Suprapubic skin (tissue), 4 donors: ENCODE results near the gene TLE6. TPM values are rescaled to one million over a fixed set of nuclear protein-coding genes. Genes with fewer than 3 reads are reported as not detected.
"Not testable (repeated sequence)": the region's sequence is repeated elsewhere in the genome, so short reads cannot be mapped to it uniquely, and the experiment has no call there.

Experiments
- DNase-seq, 2 donors: peaks; one replicate each; pipeline ENCODE4 v3.0.0-alpha.2; 2019; ENCODE audit warnings: low spot score in 2 of 2
- H3K27ac ChIP-seq: fragments of 200-600 bp; sonication (generic); one replicate; pipeline ENCODE4 v1.5.1; 2019
- H3K27me3 ChIP-seq: fragments of 200-600 bp; sonication (generic); one replicate; pipeline ENCODE4 v1.5.1; 2019
- H3K36me3 ChIP-seq: fragments of 200-600 bp; sonication (generic); one replicate; pipeline ENCODE4 v1.5.1; 2019
- H3K4me1 ChIP-seq: fragments of 200-600 bp; sonication (generic); one replicate; pipeline ENCODE4 v1.5.1; 2019
- H3K4me3 ChIP-seq: fragments of 200-600 bp; sonication (generic); one replicate; pipeline ENCODE4 v1.5.1; 2019; ENCODE audit warnings: mild to moderate bottlenecking
- H3K9me3 ChIP-seq: fragments of 200-600 bp; sonication (generic); one replicate; pipeline ENCODE4 v1.5.1; 2019
- EP300 ChIP-seq: sonication (generic); formaldehyde crosslinking; IDR thresholded peaks from one replicate; pipeline ENCODE4 v1.6.1; 2017; ENCODE audit warnings: antibody characterized with exemption
- POLR2A ChIP-seq, 2 donors: fragments of 450-650 bp; IDR thresholded peaks; one replicate each; pipeline ENCODE4 v1.6.1; 2017; ENCODE audit warnings: antibody characterized with exemption in 2 of 2, mild to moderate bottlenecking in 2 of 2, moderate library complexity in 2 of 2
- POLR2AphosphoS5 ChIP-seq, 3 donors: sonication (generic); formaldehyde crosslinking; IDR thresholded peaks; one replicate each; pipeline ENCODE4 v1.6.1; 2017; ENCODE audit warnings: antibody characterized with exemption in 3 of 3
- WGBS: methylation state at CpG from one replicate; pipeline ENCODE4 v1.1.5; 2018; 5-methylcytosine and 5-hydroxymethylcytosine counted together
- total RNA-seq, 4 donors: library from RNA; depleted of rRNA; stranded (reverse); fragments of >200 nt; gene quantifications; one replicate each; pipeline ENCODE4 v1.1.0, GENCODE V29; 2016
- TF ChIP-seq, protein P1 (sequence below), 2 donors: fragments of 200-600 bp in 1 of 2; fragments of 450-650 bp in 1 of 2; sonication (generic) in 1 of 2; IDR thresholded peaks; one replicate each; pipeline ENCODE4 v1.5.1; 2016 to 2019; ENCODE audit warnings: antibody characterized with exemption in 2 of 2, mild to moderate bottlenecking in 1 of 2, moderate library complexity in 1 of 2

The TLE6 gene
- total RNA-seq, 4 donors from 2014 or later = 0.23 to 1.4 (median 1.3) TPM; not detected in 1

DNA sequence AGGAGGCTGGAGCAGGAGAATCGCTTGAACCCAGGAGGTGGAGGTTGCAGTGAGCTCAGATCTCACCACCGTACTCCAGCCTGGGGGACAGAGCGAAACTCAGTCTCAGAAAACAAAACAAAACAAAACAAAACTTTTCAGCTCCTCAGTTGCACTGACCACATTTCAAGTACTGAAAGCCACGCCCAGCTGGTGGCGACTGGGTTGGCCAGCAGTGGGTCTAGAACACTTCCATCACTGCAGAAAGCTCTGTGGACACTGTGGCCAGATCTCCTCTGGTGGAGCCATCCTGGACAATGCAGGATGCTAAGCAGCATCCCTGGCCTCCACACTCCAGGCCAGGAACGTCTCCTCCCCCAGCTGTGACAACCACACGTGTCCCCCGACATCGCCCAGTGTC lies 30.6 kb downstream of the TLE6 start:
- peaks cover 52% of the 10 kb centered on the region for H3K36me3 ChIP-seq
- no peaks in the 10 kb centered on the region for H3K27me3 ChIP-seq
- H3K4me1 ChIP-seq = no peaks in the 10 kb centered on the region

DNA sequence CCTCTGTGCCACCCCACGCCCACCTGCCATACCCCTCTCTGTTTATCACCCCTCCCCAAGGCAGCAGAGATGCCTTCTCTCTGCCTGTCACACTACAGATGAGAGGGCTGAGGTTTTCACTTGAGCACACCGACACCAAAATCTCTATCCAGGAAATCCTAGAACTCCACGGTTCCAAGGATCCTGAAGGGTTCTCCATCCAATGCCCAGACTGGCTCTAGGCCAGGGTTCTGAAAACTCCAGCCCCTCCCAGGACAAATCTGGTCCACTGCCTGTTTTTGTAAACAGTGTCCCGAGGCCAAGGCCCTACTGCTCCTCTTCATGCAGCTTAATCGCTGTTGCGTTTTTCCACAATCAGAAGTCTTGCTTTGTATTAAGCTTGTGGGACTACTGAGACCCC lies 31.6 kb downstream of the TLE6 start:
- WGBS = 92% methylated on average over 6 of the region's 6 CpGs
- H3K9me3 ChIP-seq = no peaks in the 10 kb centered on the region
- H3K27ac ChIP-seq = no peak overlapping the region
- no peaks in the 10 kb centered on the region for H3K27me3 ChIP-seq
- no peak overlapping the region for H3K4me3 ChIP-seq
- TF ChIP-seq EP300 (no peak), POLR2AphosphoS5 (IDR thresholded peaks at IDR 0.05) (no peak), POLR2A (IDR thresholded peaks at IDR 0.05) (no peak)
- TF ChIP-seq, protein P1, sequence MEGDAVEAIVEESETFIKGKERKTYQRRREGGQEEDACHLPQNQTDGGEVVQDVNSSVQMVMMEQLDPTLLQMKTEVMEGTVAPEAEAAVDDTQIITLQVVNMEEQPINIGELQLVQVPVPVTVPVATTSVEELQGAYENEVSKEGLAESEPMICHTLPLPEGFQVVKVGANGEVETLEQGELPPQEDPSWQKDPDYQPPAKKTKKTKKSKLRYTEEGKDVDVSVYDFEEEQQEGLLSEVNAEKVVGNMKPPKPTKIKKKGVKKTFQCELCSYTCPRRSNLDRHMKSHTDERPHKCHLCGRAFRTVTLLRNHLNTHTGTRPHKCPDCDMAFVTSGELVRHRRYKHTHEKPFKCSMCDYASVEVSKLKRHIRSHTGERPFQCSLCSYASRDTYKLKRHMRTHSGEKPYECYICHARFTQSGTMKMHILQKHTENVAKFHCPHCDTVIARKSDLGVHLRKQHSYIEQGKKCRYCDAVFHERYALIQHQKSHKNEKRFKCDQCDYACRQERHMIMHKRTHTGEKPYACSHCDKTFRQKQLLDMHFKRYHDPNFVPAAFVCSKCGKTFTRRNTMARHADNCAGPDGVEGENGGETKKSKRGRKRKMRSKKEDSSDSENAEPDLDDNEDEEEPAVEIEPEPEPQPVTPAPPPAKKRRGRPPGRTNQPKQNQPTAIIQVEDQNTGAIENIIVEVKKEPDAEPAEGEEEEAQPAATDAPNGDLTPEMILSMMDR (IDR thresholded peaks at IDR 0.05) = no peak
- H3K36me3 ChIP-seq = peaks cover 60% of the 10 kb centered on the region
- no peak for DNase-seq
- H3K4me1 ChIP-seq = no peaks in the 10 kb centered on the region

More for the DNA sequence above, 30.6 kb downstream of the TLE6 start:
- Histone ChIP-seq H3K27ac (no peak overlapping the region), H3K4me3 (no peak overlapping the region), H3K9me3 (no peaks in the 10 kb centered on the region)
- WGBS = 93% methylated on average over 9 of the region's 9 CpGs
- TF ChIP-seq POLR2A (IDR thresholded peaks at IDR 0.05) = no peak
- no peak for TF ChIP-seq POLR2AphosphoS5 (IDR thresholded peaks at IDR 0.05)
- TF ChIP-seq, protein P1 (IDR thresholded peaks at IDR 0.05) = no peak
- no peak for TF ChIP-seq EP300
- no peak for DNase-seq

DNA sequence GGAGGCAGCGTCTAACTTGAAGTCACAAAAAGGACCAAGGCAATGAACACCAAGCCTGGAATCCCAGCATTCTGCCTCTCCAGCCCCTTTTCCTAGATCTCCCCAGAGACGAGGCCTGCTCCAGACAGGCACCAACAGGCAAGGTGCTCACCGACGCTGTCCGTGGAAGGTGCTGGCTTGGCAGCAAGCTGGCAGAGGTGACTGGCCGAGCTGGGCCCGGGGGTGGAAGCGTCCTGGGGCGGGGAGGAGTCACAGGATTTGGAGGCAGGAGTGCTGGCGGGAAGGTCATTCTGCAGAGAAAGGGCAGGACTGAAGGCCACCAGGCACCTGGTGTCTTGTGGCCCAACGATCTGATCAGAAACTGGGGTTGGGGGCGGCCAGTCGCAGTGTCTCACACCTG lies 33.5 kb downstream of the TLE6 start:
- Histone ChIP-seq H3K27me3 (no peaks in the 10 kb centered on the region), H3K9me3 (no peaks in the 10 kb centered on the region), H3K36me3 (peaks cover 53% of the 10 kb centered on the region), H3K4me3 (no peak overlapping the region), H3K4me1 (no peaks in the 10 kb centered on the region), H3K27ac (no peak overlapping the region)
- 92% methylated on average over 13 of the region's 13 CpGs for WGBS
- TF ChIP-seq, protein P1 (IDR thresholded peaks at IDR 0.05) = no peak
- TF ChIP-seq POLR2AphosphoS5 (IDR thresholded peaks at IDR 0.05) (no peak), POLR2A (IDR thresholded peaks at IDR 0.05) (no peak), EP300 (no peak)
- no peak for DNase-seq

DNA sequence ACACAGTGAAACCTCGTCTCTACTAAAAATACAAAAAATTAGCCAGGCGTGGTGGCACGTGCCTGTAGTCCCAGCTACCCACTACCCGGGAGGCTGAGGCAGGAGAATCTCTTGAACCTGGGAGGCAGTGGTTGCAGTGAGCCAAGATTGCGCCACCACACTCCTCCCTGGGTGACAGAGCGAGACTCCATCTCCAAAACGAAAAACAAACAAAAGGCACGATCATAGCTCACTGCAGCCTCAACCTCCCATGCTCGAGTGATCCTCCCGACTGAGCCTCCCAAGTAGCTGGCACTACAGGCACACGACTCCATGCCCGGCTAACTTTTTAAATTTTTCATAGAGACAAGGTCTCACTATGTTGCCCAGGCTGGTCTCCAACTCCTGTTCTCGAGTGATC lies 34.7 kb downstream of the TLE6 start:
- H3K36me3 ChIP-seq = peaks cover 44% of the 10 kb centered on the region
- not testable (repeated sequence) for H3K27me3 ChIP-seq, H3K4me1 ChIP-seq, H3K4me3 ChIP-seq, H3K9me3 ChIP-seq, H3K27ac ChIP-seq, DNase-seq
- WGBS = 80% methylated on average over 13 of the region's 13 CpGs

DNA sequence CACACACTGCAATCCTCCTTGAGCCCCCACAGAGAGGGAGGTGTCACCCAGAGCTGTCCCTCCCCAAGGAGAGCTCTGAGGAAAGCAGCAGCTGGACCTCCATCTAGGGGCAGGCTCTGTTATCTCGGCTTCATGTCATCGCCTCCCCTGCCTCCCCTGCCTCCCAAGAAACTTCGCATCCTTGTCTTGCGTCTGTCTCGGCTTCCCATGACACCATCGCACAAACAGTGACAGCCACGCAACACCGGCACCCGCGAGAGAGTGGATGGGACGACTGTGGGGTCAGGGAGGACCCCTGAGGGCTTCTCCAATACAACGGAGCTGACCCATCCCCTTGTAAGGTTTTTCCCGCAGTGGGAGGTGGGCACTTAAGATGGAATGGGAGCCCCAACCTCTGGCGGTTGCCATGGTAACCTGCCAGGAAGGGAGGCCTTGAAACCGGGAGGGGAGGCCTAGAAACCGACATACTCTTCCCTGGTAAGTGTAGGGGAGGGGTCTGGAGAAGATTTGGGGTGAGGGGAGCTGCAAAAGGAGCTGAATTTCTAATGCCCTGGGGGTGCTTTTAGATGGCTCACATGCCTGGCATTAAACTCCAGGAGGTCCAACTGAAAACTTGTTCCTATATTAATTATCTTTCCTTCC lies 35.4 kb downstream of the TLE6 start:
- WGBS = 85% methylated on average over 14 of the region's 16 CpGs
- Histone ChIP-seq H3K27me3 (no peaks in the 10 kb centered on the region), H3K4me1 (no peaks in the 10 kb centered on the region), H3K36me3 (peaks cover 39% of the 10 kb centered on the region), H3K4me3 (no peak overlapping the region), H3K9me3 (no peaks in the 10 kb centered on the region), H3K27ac (no peak overlapping the region)
- no peak for TF ChIP-seq POLR2AphosphoS5 (IDR thresholded peaks at IDR 0.05)
- TF ChIP-seq, protein P1 (IDR thresholded peaks at IDR 0.05) = no peak
- no peak for TF ChIP-seq EP300
- no peak for TF ChIP-seq POLR2A (IDR thresholded peaks at IDR 0.05)
- DNase-seq = no peak

DNA sequence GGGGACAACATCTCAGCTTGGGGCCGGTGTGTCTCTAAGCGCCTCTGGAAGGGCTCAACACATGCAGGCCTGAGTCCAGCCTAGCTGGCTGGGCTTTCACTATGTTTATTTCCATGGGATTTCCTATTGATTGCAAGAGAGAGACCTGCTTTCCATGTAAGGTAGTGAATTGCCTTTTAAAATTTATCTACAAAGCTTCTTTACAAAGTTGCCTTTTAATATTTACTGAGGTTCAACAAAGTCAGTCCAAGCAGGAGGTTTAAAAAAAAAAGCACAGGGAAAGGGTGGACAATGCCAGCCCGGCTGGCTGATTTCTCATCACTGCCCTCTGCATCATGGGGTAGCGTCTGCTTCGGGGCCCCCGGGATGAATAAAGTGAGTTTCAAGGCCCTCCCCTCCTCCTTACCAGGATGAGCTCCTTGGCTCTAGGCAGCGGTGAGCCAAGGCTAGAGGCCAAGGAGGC lies 35.9 kb downstream of the TLE6 start:
- DNase-seq = no peak
- 84% methylated on average over 7 of the region's 7 CpGs for WGBS
- Histone ChIP-seq H3K36me3 (peaks cover 34% of the 10 kb centered on the region), H3K9me3 (no peaks in the 10 kb centered on the region), H3K4me3 (no peak overlapping the region), H3K4me1 (no peaks in the 10 kb centered on the region), H3K27ac (no peak overlapping the region), H3K27me3 (no peaks in the 10 kb centered on the region)
- no peak for TF ChIP-seq EP300
